HEK293T (cell line): ENCODE data around the gene COMP.
A peak's percentile ranks its signal among the peaks of the same experiment; 100 is the strongest.

Experiments used
- CTCF ChIA-PET: fragments of 350-600 bp; formaldehyde crosslinking; extraction: SDS; loops from one replicate; lab custom pipeline; 2021; ENCODE audit warnings: antibody characterized with exemption, inconsistent platforms; lab: Yijun Ruan, JAX
- POLR2A ChIA-PET: fragments of 350-600 bp; formaldehyde crosslinking; extraction: SDS; loops from one replicate; lab custom pipeline; 2020; ENCODE audit warnings: antibody characterized with exemption, inconsistent platforms; lab: Yijun Ruan, JAX
- DNase-seq: peaks from one replicate; pipeline ENCODE4 v3.0.0; 2012; ENCODE audit warnings: mixed read lengths; ENCODE audit errors: extremely low spot score
- ARNT ChIP-seq: fragments of 450-650 bp; IDR thresholded peaks from 2 replicates; pipeline ENCODE4 v1.6.1; 2017; ENCODE audit warnings: mild to moderate bottlenecking
- BHLHE40 ChIP-seq: fragments of 450-650 bp; IDR thresholded peaks from 2 replicates; pipeline ENCODE4 v1.6.1; 2016; ENCODE audit warnings: mild to moderate bottlenecking, moderate library complexity, borderline replicate concordance
- CTBP1 ChIP-seq: fragments of 450-650 bp; IDR thresholded peaks from 2 replicates; pipeline ENCODE4 v1.6.1; 2016; ENCODE audit warnings: borderline replicate concordance
- ELF4 ChIP-seq: fragments of 450-650 bp; IDR thresholded peaks from 2 replicates; pipeline ENCODE4 v1.6.1; 2017; ENCODE audit warnings: antibody characterized with exemption
- FOXA1 ChIP-seq: fragments of 450-650 bp; IDR thresholded peaks from 2 replicates; pipeline ENCODE4 v1.6.1; 2016; ENCODE audit warnings: mild to moderate bottlenecking
- FOXK2 ChIP-seq: fragments of 450-650 bp; IDR thresholded peaks from 2 replicates; pipeline ENCODE4 v1.6.1; 2016; ENCODE audit warnings: mild to moderate bottlenecking
- FOXM1 ChIP-seq: fragments of 450-650 bp; IDR thresholded peaks from 2 replicates; pipeline ENCODE4 v1.6.1; 2017; ENCODE audit warnings: mild to moderate bottlenecking, borderline replicate concordance
- HDGF ChIP-seq: fragments of 450-650 bp; IDR thresholded peaks from 2 replicates; pipeline ENCODE4 v1.6.1; 2017; ENCODE audit warnings: antibody characterized with exemption, borderline replicate concordance
- L3MBTL2 ChIP-seq: fragments of 450-650 bp; conservative IDR thresholded peaks from 2 replicates; pipeline ENCODE4 v1.6.1; 2016; ENCODE audit warnings: mild to moderate bottlenecking
- LEF1 ChIP-seq: fragments of 450-650 bp; IDR thresholded peaks from 2 replicates; pipeline ENCODE4 v1.6.1; 2017; ENCODE audit warnings: mild to moderate bottlenecking, borderline replicate concordance
- NFRKB ChIP-seq: fragments of 450-650 bp; IDR thresholded peaks from 2 replicates; pipeline ENCODE4 v1.6.1; 2016; ENCODE audit warnings: mild to moderate bottlenecking, moderate library complexity
- PKNOX1 ChIP-seq: fragments of 450-650 bp; IDR thresholded peaks from 2 replicates; pipeline ENCODE4 v1.6.1; 2016
- SP1 ChIP-seq: fragments of 450-650 bp; IDR thresholded peaks from 2 replicates; pipeline ENCODE4 v1.6.1; 2017
- SUZ12 ChIP-seq: fragments of 450-650 bp; IDR thresholded peaks from 2 replicates; pipeline ENCODE4 v1.6.1; 2016; ENCODE audit warnings: mild to moderate bottlenecking
- TARDBP ChIP-seq: fragments of 450-650 bp; IDR thresholded peaks from 2 replicates; pipeline ENCODE4 v1.6.1; 2016
- ZNF384 ChIP-seq: fragments of 450-650 bp; IDR thresholded peaks from 2 replicates; pipeline ENCODE4 v1.6.1; 2016

The COMP gene

GRCh38 chr19:18833849-18834643 is 42.9 kb upstream of the COMP start:
- POLR2A ChIA-PET = no interaction called here
- no peak for DNase-seq
- CTCF ChIA-PET = interaction anchor here (0.6 to 2.1 kb wide), 2 partner anchors 13 to 696 kb away, joined by 3 to 6 read pairs; no protein-coding TSS in a partner anchor
- TF ChIP-seq ZNF384 (no peak), FOXA1 (no peak), BHLHE40 (no peak), SUZ12 (no peak), CTBP1 (no peak), NFRKB (no peak), LEF1 (no peak), FOXM1 (no peak), ELF4 (no peak), SP1 (no peak), L3MBTL2 (no peak), FOXK2 (no peak), TARDBP (no peak), PKNOX1 (no peak), ARNT (no peak)

- POLR2A ChIA-PET = interaction anchor here (2.0 to 3.9 kb wide), 4 partner anchors 8 to 46 kb away, joined by 8 to 42 read pairs (median 16); no protein-coding TSS in a partner anchor
- TF ChIP-seq NFRKB (no peak), ELF4 (no peak), ZNF384 (no peak), FOXK2 (no peak), PKNOX1 (no peak), ARNT (no peak), L3MBTL2 (no peak), FOXA1 (no peak), SUZ12 (no peak), SP1 (no peak), LEF1 (no peak), HDGF (no peak), CTBP1 (no peak), FOXM1 (no peak), TARDBP (no peak), BHLHE40 (no peak)
- CTCF ChIA-PET = interaction anchor here (1.5 to 2.1 kb wide), 2 partner anchors 8 to 14 kb away, joined by 4 to 6 read pairs; no protein-coding TSS in a partner anchor
- no peak for DNase-seq
These were observed 42.0 kb upstream of the COMP start for GRCh38 chr19:18833141-18833476.

- CTCF ChIA-PET = interaction anchor here (0.6 to 2.1 kb wide), 3 partner anchors 9 to 14 kb away, joined by 4 to 6 read pairs (median 4); no protein-coding TSS in a partner anchor
- POLR2A ChIA-PET = interaction anchor here (0.6 to 3.9 kb wide), 15 partner anchors 9 to 549 kb away, joined by 3 to 42 read pairs (median 4); partner anchors contain the start of genes COMP and REX1BD
- peak; percentile 31 for DNase-seq
- no peak for TF ChIP-seq LEF1
- no peak for TF ChIP-seq PKNOX1
- TF ChIP-seq TARDBP = no peak
- no peak for TF ChIP-seq HDGF
- TF ChIP-seq FOXK2 = no peak
- no peak for TF ChIP-seq CTBP1
- no peak for TF ChIP-seq BHLHE40
These were observed 41.4 kb upstream of the COMP start for GRCh38 chr19:18832306-18833140.

- DNase-seq = peak; percentile 97
- POLR2A ChIA-PET = interaction anchor here (0.6 to 3.9 kb wide), 18 partner anchors 8 to 548 kb away, joined by 3 to 42 read pairs (median 4); partner anchors contain the start of genes COMP, COPE, DDX49 and REX1BD
- TF ChIP-seq ZNF384 = no peak
- peak; percentile 79; the same call in 1 of the 2 replicates for TF ChIP-seq LEF1
- no peak for TF ChIP-seq FOXM1
- CTCF ChIA-PET = interaction anchor here (0.6 to 2.1 kb wide), 4 partner anchors 10 to 98 kb away, joined by 4 to 6 read pairs (median 4); no protein-coding TSS in a partner anchor
These were observed 40.6 kb upstream of the COMP start, which contains the start of gene UPF1 for GRCh38 chr19:18831524-18832305. Gene UPF1, plus strand, starts transcription at chr19:18831959. Its CDS starts 251 bp downstream, at chr19:18832210.

- POLR2A ChIA-PET = interaction anchor here (1.6 to 3.9 kb wide), 4 partner anchors 11 to 59 kb away, joined by 4 to 42 read pairs (median 16); no protein-coding TSS in a partner anchor
- CTCF ChIA-PET = no interaction called here
- TF ChIP-seq HDGF (no peak), ZNF384 (no peak), ARNT (no peak), FOXM1 (no peak)
- DNase-seq = no peak
These were observed 39.4 kb upstream of the COMP start for GRCh38 chr19:18830488-18830887.
